Glutamatergic neuron (in vitro differentiated cells): ENCODE results near the gene UNC13B. TPM values are rescaled to one million over a fixed set of nuclear protein-coding genes. Genes with fewer than 3 reads are reported as not detected.

Source experiments
- DNase-seq: peaks from one replicate; pipeline ENCODE4 v3.0.0; 2022
- H3K27ac Mint-ChIP-seq: one replicate; pipeline ENCODE4 v1.8.0; 2020; ENCODE audit warnings: mild to moderate bottlenecking, mixed read lengths, inconsistent platforms; ENCODE audit not compliant: unreplicated experiment
- H3K27me3 Mint-ChIP-seq: one replicate; pipeline ENCODE4 v1.8.0; 2020; ENCODE audit warnings: mild to moderate bottlenecking, moderate library complexity, mixed read lengths, inconsistent platforms; ENCODE audit not compliant: unreplicated experiment
- H3K36me3 Mint-ChIP-seq: one replicate; pipeline ENCODE4 v1.8.0; 2020; ENCODE audit warnings: mild to moderate bottlenecking, mixed read lengths, inconsistent platforms; ENCODE audit not compliant: unreplicated experiment
- H3K4me1 Mint-ChIP-seq: one replicate; pipeline ENCODE4 v1.8.0; 2020; ENCODE audit warnings: mild to moderate bottlenecking, low read depth, mixed read lengths, inconsistent platforms; ENCODE audit not compliant: unreplicated experiment
- H3K4me3 Mint-ChIP-seq: one replicate; pipeline ENCODE4 v1.8.0; 2020; ENCODE audit warnings: mild to moderate bottlenecking, mixed read lengths, inconsistent platforms; ENCODE audit not compliant: unreplicated experiment
- H3K9me3 Mint-ChIP-seq: one replicate; pipeline ENCODE4 v1.8.0; 2020; ENCODE audit warnings: mild to moderate bottlenecking, moderate library complexity, mixed read lengths, inconsistent platforms; ENCODE audit not compliant: unreplicated experiment
- CTCF ChIP-seq: fragments of 200-600 bp; sonication (generic); IDR thresholded peaks from one replicate; pipeline ENCODE4 v1.5.0; 2021; ENCODE audit not compliant: partially characterized antibody, unreplicated experiment
- total RNA-seq: library from RNA; stranded (reverse); fragmentation: NEBNext Ultra II Directional; extraction: Animal tissue kit (Norgen Biotek cat#: 25700); gene quantifications from one replicate; pipeline ENCODE4 v1.2.1, GENCODE V29; 2021; ENCODE audit not compliant: unreplicated experiment

UNC13B gene
- total RNA-seq, 1 donor from 2014 or later: 90.7 TPM

- Mint-ChIP-seq H3K36me3 (peaks cover 23% of the 10 kb centered on the region), H3K27me3 (peaks cover under 1% of the 10 kb centered on the region), H3K4me1 (no peaks in the 10 kb centered on the region), H3K4me3 (no peak overlapping the region), H3K9me3 (peaks cover 11% of the 10 kb centered on the region), H3K27ac (no peak overlapping the region)
- no peak for TF ChIP-seq CTCF
- no peak for DNase-seq
Observed at GRCh38 chr9:35186524-35186923, 24.7 kb downstream of the UNC13B start.

GRCh38 chr9:35190203-35190602, 28.4 kb downstream of the UNC13B start:
- Mint-ChIP-seq H3K27ac (no peak overlapping the region), H3K4me1 (no peaks in the 10 kb centered on the region), H3K4me3 (no peak overlapping the region), H3K9me3 (peaks cover 8% of the 10 kb centered on the region), H3K27me3 (peaks cover 4% of the 10 kb centered on the region), H3K36me3 (peaks cover 45% of the 10 kb centered on the region)
- no peak for DNase-seq
- no peak for TF ChIP-seq CTCF

- DNase-seq: no peak
- no peak overlapping the region for H3K4me3 Mint-ChIP-seq
- H3K36me3 Mint-ChIP-seq: peaks cover 42% of the 10 kb centered on the region
- H3K4me1 Mint-ChIP-seq: no peaks in the 10 kb centered on the region
- H3K27me3 Mint-ChIP-seq: peaks cover 4% of the 10 kb centered on the region
- peaks cover 7% of the 10 kb centered on the region for H3K9me3 Mint-ChIP-seq
- no peak overlapping the region for H3K27ac Mint-ChIP-seq
- no peak for TF ChIP-seq CTCF
Observed at GRCh38 chr9:35191105-35191504, 29.3 kb downstream of the UNC13B start.

- DNase-seq: no peak
- no peak for TF ChIP-seq CTCF
- H3K27me3 Mint-ChIP-seq: peaks cover 4% of the 10 kb centered on the region
- no peaks in the 10 kb centered on the region for H3K4me1 Mint-ChIP-seq
- no peak overlapping the region for H3K27ac Mint-ChIP-seq
- peaks cover 10% of the 10 kb centered on the region for H3K9me3 Mint-ChIP-seq
- H3K4me3 Mint-ChIP-seq: no peak overlapping the region
- H3K36me3 Mint-ChIP-seq: peaks cover 49% of the 10 kb centered on the region
Observed at GRCh38 chr9:35193762-35194161, 32.0 kb downstream of the UNC13B start.

GRCh38 chr9:35195683-35196082, 33.9 kb downstream of the UNC13B start:
- Mint-ChIP-seq H3K4me1 (no peaks in the 10 kb centered on the region), H3K4me3 (no peak overlapping the region), H3K9me3 (peaks cover 10% of the 10 kb centered on the region), H3K36me3 (peaks cover 44% of the 10 kb centered on the region), H3K27me3 (peaks cover 4% of the 10 kb centered on the region), H3K27ac (no peak overlapping the region)
- no peak for TF ChIP-seq CTCF
- DNase-seq: no peak
